Activated naive CD4-positive, alpha-beta T cell (primary cell): ENCODE data around the gene TNFSF11.

Experiments used
- DNase-seq, 4 experiments: peaks; one replicate each; lab custom pipeline; 2025; lab: John Stamatoyannopoulos, UW

Gene TNFSF11

DNA sequence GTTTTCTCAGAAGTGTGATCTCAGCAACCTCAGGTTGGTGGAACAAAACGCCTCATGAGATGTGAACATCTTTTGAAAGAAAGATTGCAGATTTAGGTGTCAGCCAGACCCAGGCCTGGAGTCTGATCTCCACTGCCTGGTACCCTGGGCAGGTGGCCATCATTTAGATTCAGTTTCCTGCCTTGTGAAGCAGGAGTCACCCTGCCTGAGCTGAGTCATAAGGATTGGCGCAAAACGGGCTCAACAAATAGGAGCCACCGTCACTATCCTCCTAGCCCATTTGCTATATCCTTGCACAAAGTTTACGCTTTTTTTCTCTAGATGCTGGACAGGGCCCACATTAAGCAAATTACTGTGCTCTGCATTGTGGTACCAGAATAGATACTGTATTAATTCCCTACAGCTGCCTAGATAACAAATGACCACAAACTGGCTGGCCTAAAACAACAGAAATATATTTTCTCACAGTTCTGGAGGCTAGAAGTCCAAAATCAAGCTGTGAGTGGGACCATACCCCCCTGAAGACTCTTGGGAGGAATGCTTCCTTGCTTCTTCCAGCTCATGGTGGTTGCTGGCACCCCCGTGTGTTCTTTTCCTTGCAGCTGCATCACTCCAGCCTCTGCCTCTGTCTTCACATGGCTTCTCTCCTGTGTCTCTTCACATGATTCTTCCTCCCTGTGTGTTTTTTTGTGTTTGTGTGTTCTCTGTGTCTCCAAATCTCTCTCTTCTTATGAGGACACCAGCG lies 38.2 kb downstream of the TNFSF11 start:
- no peak for DNase-seq

DNA sequence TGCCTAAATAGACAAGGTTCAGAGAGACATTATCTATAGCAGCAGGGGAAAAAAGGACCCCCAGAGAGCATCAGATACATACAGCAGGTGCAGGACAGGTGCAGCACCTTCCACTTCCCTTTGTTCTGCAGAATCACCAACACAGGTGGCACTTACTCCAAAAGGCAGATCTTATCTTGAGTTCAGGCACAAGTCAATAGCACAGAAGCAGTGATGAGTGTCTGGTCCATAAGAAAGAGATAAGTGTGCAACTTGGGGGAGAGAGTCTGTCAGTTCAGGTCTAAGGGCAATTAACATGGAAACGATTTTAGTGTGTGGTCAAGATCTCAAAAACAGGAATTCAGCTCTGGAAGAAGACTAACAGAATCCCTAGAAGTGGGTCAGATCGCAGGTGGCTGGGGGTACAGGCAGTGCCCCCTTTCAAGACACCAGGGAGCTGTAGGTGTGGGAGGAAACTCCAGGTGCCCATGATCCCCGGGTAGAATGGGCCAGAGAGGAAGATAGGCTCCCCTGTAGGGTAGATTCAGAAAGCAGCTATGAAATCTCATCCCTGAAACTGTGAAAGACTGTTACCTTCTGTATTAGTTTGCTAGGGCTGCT lies 40.6 kb downstream of the TNFSF11 start:
- no peak for DNase-seq

DNA sequence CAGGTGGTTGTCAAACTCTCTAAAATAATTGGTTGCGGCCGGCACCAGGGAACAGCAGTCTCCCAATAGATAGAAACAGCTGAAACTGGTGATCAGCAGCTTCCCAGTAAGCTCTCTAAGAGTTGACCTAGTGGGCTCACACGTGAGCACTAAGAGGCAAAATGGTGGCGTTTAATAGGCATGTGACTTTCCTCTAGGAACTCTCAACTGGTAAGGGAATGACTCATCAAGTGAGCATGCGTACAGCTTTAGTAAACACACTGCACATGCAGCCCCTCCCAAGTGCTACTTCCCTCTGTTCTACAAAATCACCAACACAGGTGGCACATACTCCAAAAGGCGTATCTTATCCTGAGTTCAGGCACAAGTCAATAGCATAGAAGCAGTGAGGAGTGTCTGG lies 41.7 kb downstream of the TNFSF11 start:
- DNase-seq, result no peak

DNA sequence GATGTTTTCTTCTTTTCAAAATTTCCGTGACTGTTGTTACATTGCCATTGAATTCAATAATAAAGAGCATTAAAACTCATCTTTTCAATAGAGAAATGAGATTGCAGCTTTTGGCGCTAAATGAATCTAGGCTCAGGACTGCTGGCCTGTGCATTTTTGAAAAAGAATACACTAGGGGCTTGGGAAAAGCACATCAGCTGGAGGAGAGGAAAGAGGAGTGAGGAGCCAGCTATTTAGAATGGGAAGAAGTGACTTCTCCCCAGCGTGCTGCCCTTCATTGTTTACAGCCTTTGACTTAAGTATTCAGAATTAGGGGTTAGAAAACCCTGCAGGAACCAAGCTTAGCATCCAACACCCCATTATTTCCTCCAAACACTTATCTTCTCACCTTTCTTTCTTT lies 43.3 kb downstream of the TNFSF11 start:
- DNase-seq, result no peak

DNA sequence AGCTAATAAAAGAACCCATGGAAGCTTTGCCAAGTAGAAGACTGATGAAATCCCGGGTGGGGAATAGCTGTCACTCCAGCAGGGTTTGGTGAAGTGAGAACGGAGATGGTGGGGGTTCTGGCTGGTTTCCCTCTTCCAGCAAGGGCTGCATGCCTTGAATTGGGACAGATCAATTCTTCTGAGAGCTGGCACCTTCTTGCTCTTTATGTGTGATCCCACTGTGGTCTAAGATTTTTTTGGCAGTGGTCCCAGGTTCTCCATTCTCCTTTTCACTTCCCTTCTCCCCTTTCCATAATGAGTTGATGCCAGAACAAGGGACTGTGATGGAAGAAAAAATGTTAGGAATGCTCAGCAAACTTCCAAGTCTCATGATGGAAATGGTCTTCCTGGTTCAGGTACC lies 50.0 kb downstream of the TNFSF11 start:
- DNase-seq, result no peak

DNA sequence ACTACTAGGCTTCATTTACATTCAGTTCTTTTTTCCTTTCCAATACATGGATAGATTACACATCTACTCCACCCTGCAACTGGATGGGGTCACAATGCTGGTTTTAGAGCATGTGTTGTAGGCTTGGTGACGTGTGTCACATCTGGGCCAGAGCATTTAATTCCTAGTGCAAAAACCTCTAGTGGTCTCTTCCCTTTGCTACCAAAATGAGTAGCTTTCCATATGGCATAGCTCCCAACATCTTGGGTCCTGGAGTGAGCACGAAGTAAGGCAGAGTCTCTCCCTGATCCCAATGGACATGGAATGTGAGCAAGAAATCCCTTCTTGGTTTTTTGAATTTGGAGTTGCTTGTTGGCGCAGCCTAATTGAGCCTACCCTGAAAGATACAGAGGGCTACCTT lies 51.7 kb downstream of the TNFSF11 start:
- DNase-seq, result no peak

DNA sequence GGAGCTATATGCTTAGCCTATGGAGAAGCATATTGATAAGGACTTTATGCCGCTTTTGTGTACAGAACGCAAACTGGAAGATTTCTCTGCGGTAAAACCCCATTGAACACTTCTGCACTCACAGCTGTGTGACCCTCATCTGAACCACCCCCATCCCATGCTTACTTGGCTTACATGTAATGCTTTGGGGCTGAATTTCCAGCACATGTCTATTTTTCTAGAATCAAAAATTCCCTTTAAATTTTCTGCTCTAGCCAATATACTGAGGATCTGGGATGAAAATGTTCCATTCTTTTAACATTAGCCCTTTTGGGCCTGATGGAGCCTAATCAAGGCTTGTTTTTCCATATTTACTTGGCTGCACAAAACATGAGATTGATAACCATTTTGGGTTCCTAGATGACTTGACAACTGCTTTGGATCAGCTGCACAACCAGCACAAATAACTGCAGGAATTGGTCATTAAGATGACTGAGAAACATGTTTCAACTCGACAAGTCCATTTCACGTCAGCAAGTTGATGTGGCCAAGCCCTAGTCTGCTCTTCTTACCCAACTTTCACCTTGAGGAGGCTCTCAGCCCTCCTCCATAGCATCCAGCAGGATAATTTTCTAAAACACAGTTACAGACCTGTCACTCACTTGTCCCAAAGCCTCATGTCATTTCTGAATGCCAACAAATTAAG lies 52.4 kb downstream of the TNFSF11 start:
- no peak for DNase-seq

DNA sequence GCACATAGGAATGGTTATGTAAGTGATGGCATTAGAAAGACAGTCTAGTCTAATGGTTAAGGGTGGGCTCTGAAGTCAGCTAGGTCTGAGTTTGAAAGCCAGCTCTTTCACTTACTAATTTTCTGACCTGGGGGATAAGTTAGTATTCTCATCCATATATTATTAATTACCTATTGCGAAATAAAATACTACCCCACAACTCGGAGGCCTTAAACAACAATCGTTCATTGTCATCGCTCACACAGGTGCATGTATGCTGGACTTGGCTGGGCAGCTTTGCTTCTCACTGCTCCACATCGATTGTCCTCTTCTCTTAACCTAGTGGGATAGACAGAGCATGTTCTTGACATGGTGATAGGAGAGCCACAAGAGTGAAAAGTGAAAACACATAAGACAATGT lies 54.7 kb downstream of the TNFSF11 start:
- DNase-seq, result no peak

DNA sequence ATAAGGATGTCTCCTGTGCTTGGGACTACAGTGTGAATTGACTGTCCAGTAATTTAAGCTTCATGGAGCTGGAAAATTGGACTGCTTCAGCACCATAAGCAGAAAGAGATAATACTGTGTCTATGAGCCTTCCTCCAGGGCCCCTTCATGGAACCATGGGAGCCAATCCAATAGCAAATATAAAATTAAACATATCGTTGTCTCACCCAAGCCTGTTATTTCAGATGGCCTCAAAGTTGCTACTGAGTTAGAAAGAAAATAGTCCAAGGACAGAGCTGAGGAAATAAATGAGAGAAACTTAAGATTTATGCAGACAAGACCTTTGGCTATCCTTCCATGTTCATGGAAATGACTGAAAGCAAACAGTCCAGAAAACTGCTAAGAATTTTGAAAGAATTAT lies 57.2 kb downstream of the TNFSF11 start:
- DNase-seq, result no peak

DNA sequence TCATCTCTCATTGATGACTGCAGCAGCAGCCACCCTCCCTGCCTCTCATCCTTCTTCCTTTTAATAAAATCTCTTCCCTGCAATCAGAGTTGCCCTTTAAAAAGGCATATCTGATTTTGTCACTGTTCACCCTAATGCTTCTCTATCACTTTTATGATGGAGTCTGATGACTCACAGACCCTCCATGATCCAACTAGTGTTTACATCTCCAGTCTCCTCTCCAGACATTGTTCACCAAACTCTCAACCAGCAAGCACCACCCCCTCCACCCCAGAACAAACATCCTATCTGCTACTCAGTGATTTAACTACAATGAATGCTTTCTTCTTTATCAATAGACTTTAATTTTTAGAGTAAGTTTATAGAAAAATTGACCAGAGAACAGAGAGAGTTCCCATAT lies 59.5 kb downstream of the TNFSF11 start:
- no peak for DNase-seq

DNA sequence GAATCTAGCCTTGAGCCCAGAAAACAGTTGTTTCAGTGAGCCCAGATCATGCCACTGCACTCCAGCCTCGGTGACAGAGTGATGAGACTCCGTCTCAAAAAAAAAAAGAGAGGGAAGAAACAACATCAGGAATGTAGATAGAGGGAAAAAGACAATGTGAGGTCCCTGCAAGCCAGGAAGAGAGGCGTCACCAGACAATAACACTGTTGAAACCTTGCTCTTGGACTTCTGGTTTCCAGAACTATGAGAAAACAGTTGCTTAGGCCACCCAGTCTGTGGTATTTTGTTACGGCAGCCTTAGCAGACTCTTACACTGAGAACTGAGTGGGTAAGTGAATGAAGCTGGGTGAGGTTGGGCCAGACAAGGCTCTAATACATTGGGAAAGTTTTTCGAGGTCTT lies 64.1 kb downstream of the TNFSF11 start:
- DNase-seq, result no peak

DNA sequence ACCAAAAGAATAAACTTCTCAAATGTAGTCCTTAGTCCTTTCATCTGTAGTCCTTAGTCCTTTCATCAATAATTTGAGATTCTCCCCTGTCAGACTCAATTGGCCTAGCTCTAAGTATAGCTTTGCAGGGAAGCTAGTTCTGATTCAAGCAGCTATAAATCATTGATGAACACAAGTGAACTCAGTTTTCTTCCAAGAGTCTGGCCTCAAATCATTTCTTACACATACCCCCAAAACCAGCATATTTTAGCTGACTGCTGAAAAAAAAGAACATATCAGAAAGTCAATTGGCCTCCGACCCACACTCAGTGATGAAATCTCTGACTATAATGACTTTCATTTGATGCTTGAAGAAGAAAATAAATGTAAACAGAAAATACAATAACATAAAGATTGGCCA lies 64.9 kb downstream of the TNFSF11 start:
- no peak for DNase-seq

DNA sequence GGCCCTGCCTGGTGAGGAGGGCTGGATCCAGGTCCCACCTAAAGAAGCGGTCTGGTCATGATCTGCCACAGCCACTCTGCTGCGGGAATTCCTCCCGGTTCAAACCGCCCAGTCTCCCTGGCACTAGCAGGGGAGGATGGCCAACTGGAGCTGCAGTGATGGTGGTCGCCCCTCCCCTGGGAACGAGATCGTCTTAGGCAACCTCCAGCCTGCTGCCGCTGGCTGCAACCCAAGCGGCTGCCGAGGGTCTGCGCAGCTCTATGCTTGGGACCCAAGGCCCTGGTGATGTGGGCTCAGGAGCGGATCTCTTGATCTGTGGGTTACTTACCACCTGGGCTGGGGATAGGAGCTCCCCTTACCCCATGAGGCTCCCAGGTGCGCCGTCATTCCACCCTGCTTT lies 69.1 kb downstream of the TNFSF11 start:
- DNase-seq, result no peak

DNA sequence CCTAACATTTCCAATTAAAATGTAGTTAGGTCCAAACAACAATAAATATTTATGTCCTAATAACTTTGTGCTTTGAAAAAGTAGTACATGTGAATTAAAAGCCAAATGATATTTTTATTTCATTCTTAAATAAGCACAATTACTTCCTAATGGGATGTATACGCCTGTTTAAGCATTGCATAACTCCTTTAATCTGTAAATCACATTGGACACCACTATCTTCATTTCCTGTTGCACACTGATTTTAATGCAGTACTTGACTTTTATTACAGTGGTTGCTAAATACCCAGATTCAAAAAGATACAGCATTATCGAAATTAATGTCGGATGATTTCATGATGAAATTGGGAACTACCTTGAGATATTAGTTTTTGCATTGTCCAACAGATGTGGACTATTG lies 70.9 kb downstream of the TNFSF11 start:
- DNase-seq, result no peak

DNA sequence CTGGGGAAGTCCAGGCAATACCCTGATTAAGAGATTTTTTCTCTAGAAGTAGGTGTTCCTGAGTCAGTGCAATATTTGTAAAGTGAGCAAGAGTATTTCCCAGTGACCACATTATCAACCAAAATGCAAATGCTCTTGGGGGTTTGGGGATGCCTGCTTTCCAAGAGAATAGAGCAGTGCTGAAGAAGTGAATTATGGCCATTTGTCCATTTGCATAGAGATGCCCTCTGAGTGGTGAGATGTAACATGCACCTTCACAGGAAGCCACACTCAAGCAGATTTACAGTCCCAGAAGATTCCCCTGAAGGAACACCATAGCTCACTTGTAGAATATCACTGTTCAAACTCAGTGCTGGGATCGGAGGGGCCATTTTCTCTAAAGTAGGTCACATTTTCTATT lies 71.8 kb downstream of the TNFSF11 start:
- DNase-seq, result no peak

DNA sequence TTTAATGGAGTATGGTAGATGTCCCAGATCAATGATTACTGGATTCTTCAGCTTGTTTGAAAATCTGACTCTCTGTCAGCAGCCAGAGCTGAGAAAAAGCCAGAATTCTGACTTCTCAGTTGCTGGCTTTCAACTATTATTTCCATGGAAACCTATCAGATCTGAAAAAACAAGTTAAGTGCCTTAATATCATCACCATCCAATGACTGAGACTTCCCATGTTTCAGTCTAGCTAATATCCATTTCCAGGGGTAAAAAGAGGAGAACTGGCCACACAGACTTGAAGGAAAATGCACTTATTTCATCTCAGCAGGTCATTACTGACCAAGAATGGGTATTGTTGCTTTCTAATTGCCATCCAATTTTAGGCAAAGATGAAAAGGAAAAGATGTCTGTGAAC lies 75.2 kb downstream of the TNFSF11 start:
- no peak for DNase-seq

DNA sequence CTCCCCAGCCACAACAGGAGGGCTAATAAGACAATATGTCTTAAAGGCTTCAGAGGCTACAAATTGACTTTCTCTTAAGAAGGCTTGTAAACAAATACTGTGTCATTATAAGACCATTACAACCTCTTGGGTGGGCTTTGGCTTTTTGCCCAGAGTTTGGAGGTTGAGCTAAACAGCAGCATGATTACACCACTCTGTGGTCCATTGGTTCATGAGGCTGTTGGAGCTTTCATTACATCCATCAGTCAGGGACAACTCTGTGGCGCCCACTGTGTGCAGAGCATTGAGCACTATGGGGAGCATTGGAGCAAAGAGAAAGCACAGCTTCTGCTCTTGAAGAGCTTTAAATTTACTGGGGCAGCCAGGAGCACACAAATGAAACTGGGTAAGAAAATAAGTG lies 75.9 kb downstream of the TNFSF11 start:
- DNase-seq, result no peak

DNA sequence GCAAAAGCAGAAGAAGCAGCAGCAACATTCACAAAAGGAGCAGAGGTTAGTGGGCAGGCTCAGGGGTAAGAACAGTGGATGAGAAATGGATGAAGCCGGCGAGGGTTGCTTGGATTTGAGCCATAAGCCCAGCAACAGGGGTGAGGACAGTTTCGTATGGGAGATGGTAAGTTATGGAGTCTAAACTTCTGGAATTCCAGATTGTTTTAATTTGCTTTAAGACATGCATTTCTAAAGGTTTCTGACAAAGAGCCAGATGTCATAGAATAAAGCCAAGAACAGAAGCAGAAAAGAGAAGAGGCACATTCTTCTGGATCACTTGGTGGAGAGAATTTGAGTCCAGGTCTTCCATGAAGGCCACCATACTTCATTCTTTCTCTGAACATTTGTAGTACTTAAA lies 76.6 kb downstream of the TNFSF11 start:
- no peak for DNase-seq

DNA sequence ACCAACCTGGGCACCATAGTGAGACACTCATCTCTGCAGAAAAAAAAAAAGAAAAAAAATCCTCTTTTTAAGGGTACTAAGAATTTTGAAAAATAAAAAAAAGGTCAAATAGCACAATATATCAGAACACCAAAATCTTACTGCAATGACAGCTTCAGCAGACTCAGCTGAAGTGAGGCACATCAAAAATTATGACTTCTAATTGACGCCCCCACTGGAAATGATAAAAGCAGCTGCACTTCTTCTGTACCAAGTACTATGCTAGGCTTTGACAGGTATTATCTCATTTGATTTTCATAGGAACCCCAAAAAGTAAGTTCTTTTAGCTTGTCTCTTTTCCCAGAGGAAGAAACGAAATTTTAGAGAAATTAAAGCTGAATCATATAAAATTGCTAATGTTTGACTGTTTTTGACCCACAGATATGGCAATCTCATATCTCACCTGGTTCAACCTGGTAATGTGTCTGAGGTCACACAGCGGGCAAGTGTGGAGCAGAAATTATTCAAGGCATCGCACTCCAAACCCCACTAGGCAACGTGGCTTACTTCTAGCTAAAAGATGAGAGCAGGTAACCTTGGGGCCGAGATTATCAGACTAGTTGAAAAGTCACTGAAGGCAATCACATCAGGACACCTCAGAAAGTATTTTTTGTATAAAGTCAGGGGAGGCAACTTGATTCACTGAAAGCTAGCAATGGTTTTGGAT lies 78.1 kb downstream of the TNFSF11 start:
- no peak for DNase-seq

DNA sequence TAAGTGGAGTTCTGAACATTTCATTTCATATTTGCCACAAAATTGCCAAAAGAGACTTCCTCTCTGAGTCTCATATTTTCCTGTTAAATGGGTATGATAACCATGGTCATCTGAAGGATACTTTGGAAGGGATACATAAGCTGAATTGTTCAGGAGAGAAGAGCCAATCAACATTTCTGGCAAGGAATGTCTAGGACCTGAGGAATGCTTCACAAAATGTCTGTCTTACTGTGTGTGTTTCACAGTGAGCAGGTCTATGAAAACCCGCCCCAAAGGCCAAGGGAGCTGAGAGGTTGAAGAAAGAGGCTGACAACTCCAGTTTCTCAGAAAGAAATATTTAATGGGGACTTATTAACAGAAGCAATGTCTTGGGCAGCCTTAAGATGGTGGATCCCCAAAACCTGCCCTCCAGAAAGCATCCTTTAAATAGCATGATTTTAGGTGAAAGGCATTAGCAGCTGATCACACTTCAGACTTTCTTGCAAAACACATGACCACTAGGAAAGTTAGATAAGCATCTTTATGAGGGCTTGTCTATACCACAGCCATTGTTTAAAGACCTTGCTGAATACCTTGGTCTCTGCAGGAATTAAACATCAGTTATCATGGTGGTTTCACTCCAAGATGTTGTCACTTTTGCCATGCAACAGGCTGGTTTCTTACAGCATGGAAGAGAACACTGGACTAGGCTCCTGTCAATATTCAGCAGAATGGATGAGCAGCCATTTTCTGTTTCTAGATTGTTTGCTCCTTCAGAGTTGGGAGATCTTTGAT lies 78.9 kb downstream of the TNFSF11 start:
- DNase-seq, result no peak

DNA sequence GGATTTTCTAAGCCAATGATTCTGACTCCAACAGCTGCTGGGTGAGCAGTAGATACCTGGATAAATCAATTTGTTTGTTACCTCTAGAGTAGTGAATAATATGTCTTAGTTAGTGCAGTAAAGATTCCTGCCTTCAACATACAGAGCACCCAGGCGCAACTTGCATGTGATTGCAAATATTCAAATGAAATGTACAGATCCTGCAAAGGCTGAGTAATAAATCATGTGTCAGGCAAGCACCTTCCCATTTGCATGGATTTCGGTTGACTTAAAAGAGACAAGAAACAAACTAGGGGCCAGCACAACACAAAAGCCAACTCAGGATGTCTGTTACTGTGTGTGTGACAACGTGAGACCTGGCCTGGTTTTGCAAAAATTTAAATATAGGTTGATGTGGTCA lies 79.7 kb downstream of the TNFSF11 start:
- no peak for DNase-seq

DNA sequence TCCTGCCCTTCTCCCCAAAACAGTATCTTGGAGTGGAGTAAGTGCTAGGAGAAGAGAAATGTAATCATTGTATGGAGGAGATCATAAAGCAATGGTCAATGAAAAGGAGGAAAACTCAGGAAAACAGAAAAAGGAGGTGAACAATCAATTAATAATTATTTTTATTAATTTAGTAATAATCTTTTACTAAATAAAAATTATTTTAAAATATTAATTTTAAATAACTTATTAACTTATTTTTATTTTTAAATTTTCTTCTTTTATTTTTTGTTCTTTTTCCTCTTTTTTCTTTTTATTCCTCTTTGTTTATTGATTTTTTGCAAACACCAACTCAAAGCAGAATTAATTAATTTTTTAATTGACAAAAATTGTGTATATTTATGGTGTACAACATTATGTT lies 80.3 kb downstream of the TNFSF11 start:
- no peak for DNase-seq
